HG03469 (cell line): Measurements from ENCODE around the gene PTPA.

Source experiments
- ATAC-seq: cut with Tn5 transposase; IDR thresholded peaks from one replicate; pipeline ENCODE4 v1.9.1; 2021; ENCODE audit warnings: mild to moderate bottlenecking, moderate library complexity, moderate number of reproducible peaks; ENCODE audit not compliant: unreplicated experiment

The PTPA gene

GRCh38 chr9:129110740-129111527 lies at the start of gene PTPA, which contains the start of gene CRAT:
Gene PTPA, plus strand, starts transcription at chr9:129111415. Its CDS starts 186 bp downstream, at chr9:129111601.
Gene CRAT, minus strand, starts transcription at chr9:129110793. Its CDS starts 284 bp downstream, at chr9:129110509.
- ATAC-seq = peak; percentile 37

GRCh38 chr9:129063061-129063460 lies 48.2 kb upstream of the PTPA start:
- ATAC-seq = no peak

DNA sequence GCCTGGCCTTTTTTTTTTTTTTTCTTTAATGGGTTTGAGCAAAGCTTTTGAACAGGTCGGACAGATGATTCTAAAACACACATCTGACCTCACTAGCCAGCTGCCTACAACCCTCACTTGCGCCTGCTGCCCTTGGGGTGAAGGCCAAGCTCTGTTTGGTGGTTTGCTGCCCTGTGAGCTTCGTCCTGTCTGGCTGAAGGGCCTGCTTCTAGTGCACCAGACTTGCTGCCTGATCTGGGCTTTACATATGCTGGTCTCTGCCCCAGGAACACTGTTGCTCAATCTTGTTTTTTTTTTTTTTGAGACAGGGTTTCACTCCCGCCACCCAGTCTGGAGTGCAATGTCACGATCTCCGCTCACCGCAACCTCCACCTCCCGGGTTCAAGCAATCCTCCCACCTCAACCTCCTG lies 46.7 kb upstream of the PTPA start:
- no peak for ATAC-seq

DNA sequence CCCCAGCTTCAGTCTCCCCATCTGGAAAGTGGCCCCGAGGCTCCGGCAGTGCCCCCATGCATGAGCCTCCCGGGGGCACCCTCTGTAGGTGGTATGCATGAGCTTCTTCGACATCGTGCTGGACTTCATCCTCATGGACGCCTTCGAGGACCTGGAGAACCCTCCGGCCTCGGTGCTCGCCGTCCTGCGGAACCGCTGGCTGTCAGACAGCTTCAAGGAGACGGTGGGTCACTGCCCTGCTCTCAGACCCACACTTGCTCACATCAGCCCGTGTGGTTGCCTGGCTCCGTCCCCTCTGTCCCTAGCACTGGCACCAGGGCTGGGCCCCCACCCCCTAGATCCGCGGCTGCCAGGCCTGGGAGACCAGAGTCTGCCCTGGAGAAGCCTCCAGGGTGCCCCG lies 43.1 kb upstream of the PTPA start:
- ATAC-seq = no peak

GRCh38 chr9:129068990-129069861 lies 42.0 kb upstream of the PTPA start:
- no peak for ATAC-seq

GRCh38 chr9:129069862-129070641 lies 41.2 kb upstream of the PTPA start:
- ATAC-seq = no peak

DNA sequence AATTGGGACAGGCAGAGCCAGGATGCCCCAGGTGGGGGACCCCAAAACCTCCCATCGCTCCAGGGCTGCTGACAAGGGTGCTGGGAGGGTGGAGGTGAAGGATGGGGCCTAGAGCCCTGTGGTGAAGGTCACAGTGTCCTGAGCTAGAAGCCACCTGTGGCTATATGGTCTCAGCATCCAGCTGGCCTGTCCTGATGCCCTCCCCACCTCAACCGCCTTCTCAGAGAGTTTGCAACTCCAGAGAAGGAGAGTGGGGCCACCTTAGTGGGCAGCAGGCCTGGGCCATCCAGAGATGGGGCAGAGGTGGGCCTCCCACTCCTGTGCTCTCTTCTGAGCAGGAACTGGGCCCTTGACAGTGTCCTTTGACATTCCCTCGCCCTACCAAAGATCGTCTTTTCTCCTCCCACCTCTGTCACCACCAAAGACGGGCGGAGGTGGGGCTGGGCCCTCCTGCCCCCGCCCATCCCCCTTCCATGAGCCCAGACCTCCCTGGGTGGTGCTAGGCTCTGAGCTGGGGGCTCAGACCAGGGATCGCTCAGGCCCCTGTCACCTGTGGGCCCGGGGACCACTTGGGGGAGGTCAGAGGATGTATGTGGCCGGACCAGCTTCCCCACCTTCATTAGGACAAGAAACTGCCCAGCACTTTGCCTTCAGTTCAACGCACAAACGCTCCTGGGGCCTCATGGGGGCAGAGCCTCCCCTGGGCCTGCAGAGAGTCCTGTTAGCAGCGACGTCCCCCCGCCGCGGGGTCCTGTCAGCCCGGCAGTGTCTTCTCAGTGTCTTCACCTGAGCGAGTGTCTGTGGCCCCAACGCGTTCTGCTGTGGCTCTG lies 40.3 kb upstream of the PTPA start:
- ATAC-seq = no peak

- ATAC-seq = no peak
Observed at GRCh38 chr9:129071526-129072126, 39.6 kb upstream of the PTPA start.

GRCh38 chr9:129072171-129072570 lies 39.0 kb upstream of the PTPA start:
- no peak for ATAC-seq

DNA sequence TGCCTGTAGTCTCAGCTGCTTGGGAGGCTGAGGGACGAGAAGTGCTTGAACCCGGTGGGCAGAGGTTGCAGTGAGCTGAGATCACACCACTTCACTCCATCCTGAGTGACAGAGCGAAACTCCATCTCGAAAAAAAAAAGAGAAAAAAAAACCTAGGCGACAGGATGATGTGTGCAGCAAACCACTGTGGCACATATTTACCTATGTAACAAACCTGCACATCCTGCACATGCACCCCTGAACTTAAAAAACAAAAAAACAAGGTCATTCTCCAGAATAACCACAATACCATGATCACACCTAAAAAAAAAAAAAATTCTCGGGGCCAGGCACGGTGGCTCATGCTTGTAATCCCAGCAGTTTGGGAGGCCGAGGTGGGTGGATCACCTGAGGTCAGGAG lies 37.8 kb upstream of the PTPA start:
- no peak for ATAC-seq

DNA sequence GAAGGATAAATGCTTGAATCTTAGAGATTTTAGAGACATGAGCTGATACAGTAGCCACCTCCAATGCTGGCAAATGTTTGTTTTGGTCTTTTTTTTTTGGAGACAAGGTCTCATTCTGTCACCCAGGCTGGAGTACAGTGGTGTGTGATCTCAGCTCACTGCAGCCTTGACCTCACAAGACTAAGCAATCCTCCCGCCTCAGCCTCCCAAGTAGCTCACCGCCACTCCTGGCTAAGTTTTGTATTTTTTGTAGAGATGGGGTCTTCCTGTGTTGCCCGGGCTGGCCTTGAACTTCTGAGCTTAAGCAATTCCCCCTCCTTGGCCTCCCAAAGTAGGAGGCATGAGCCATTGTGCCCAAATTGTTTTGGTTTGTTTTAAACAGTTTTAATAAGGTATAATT lies 37.1 kb upstream of the PTPA start:
- no peak for ATAC-seq

DNA sequence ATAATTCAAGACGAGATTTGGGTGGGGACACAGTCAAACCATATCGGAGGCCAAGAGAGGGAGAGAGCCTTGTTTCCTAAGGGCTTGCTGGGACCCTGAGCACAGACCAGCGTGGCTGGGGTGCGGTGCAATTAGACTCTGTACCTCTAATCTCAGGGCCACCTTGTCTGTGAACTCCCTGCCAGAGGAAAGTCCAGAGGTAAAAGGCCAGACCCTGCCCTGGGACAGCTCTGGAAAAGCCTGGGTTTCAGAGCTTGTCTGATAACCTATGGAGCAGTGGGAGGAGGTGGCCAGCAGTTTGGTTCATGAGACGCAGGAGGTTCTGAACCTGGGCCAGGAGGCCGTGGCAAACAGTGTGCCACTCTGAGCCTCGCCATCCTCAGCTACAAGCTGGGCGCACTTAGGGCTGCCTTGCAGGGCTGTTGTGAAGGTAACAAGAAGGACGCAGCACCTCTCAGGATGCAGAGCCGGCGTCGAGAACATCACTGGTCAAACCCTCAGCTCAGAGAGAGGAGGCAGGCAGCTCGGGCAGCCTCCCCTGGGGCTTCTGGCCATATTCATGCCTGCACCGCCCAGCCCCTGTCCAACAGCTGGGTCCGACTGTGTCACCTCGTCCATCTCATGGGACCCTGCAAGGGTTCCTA lies 35.1 kb upstream of the PTPA start:
- ATAC-seq = no peak

GRCh38 chr9:129076640-129077037 lies 34.6 kb upstream of the PTPA start:
- no peak for ATAC-seq

GRCh38 chr9:129077236-129077635 lies 34.0 kb upstream of the PTPA start:
- no peak for ATAC-seq

- ATAC-seq = no peak
Observed at GRCh38 chr9:129078691-129079503, 32.3 kb upstream of the PTPA start.

- ATAC-seq = no peak
Observed at GRCh38 chr9:129079829-129080228, 31.4 kb upstream of the PTPA start.

- ATAC-seq = no peak
Observed at GRCh38 chr9:129080298-129080600, 31.0 kb upstream of the PTPA start.

DNA sequence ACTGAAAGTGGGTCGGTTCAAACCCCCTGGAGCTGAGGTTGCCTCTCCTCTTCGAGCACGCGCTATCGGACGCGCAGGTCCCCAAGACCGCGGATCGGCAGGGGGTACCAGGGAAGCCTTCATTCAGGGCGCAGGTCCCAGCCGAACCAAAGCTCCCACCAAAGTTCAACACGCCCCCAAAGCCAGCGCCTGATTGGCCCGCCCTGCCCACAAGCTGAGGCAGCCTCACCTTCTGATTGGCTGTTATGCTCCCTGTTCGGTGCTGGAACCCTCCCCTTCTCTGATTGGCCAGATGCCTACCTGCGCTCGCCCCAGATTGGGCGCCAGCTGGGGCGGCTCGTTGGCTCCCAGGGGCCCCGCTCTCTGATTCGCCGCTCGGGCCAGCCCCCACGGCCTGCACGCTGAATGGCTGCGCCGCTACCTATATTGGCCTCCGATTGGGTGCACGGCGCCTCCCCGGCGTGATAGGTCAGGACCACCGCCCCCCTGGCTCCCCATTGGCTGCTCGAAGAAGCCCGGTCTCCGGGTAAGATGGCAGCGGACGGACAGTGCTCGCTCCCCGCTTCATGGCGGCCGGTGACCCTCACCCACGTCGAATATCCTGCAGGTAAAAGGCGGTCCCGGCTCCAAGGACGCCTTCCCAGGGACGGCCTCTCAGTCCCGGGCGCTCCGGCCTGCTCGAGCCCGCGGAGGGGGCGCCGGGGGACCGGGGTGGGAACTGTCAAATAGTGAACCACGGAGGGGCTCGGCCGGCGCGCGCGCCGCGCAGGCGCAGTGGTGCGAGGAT lies 30.4 kb upstream of the PTPA start, which contains the start of gene DOLPP1:
Gene DOLPP1, plus strand, starts transcription at position 511 of the 787 bp plus-strand sequence. Its CDS starts 21 bp downstream, at position 532.
- ATAC-seq = peak; percentile 83
